SK-N-MC (cell line): ENCODE measurements around the gene GPR63.
A peak's percentile ranks its signal among the peaks of the same experiment; 100 is the strongest.

Experiments
- EZH2 ChIP-seq: fragments of 200-600 bp; sonication (generic); IDR thresholded peaks from one replicate; pipeline ENCODE4 v1.6.1; 2017; ENCODE audit warnings: antibody characterized with exemption
- FOXP2 ChIP-seq: optimal IDR thresholded peaks from 2 replicates; pipeline ENCODE3; 2011; ENCODE audit warnings: mild to moderate bottlenecking, moderate library complexity; ENCODE audit not compliant: insufficient read depth; ENCODE audit errors: extremely low read length, control extremely low read depth
- POLR2AphosphoS5 ChIP-seq: IDR thresholded peaks from 2 replicates; pipeline ENCODE4 v1.6.1; 2012; ENCODE audit warnings: mild to moderate bottlenecking, low read depth, low read length, borderline replicate concordance

GRCh38 chr6:96794980-96795379, 42.3 kb downstream of the GPR63 start:
- TF ChIP-seq POLR2AphosphoS5 (peak; percentile 59; the same call in 1 of the 2 replicates), EZH2 (no peak), FOXP2 (peak; percentile 72)
